NCI-H2107 treated with DMSO at 0.1 percent for 48 hours (cell line): ENCODE results near the gene ARSI.

Experiments
- DNase-seq: peaks from one replicate; lab custom pipeline; 2025; ENCODE audit not compliant: unreplicated experiment; lab: John Stamatoyannopoulos, UW

ARSI gene

GRCh38 chr5:150302301-150303069 lies at the start of gene ARSI:
Gene ARSI, minus strand, starts transcription at chr5:150302905. Its CDS starts 532 bp downstream, at chr5:150302373.
- no peak for DNase-seq

GRCh38 chr5:150350524-150351344 lies 48.0 kb upstream of the ARSI start:
- peak; percentile 14 for DNase-seq

GRCh38 chr5:150349681-150350275 lies 47.1 kb upstream of the ARSI start:
- DNase-seq, result no peak

- no peak for DNase-seq
These were observed 44.7 kb upstream of the ARSI start for GRCh38 chr5:150347451-150347850.

- no peak for DNase-seq
These were observed 44.3 kb upstream of the ARSI start for GRCh38 chr5:150347003-150347402.

- DNase-seq, result no peak
These were observed 43.9 kb upstream of the ARSI start for GRCh38 chr5:150346592-150346991.

DNA sequence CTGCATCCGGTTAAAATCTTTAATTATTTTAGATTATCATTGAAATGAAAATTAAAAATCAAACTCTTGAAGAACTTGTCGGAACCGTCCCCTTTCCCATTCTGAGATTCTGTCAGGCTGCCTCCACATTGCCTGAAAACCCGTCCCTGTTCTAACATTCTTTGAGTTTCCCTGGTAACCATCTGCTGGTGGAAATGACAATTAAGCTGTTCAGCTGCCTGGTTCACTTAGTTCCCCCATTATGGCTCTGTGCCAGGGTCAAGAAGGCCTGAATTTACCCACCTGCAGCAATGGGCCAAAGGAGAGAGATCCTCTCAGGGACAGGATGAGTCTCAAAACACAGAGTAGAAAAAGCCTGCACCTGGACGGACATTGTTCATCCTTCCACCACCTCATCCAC lies 43.0 kb upstream of the ARSI start:
- DNase-seq, result no peak

DNA sequence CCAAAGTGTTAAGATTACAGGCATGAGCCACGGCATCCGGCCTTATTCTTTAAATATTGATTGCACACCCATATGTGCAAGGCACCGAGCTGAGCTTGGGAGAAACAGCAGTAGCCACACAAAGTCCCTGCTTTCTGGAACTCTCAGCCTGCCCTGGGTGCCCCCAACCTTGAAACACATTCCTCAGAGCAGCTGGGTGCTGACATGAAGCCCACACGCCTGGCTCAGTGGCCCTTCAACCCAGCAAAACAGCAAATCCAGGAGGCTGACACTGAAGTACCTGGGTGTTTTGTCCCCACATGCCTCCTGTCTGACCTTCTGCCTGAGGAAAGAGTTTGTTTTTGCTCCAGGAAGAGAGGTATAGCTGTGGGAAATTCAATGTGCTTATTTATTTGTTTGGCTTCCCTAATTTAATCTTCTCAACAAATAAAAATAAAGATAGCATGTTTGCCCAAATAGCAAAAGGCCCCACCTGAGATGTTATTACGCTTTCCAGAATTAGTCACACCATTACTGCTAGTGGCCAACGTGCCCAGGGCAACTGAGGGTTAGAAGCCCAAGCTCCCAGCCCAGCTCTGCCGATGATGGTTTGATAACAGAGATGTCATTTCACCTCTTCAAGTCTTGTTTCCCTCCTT lies 41.4 kb upstream of the ARSI start:
- no peak for DNase-seq

DNA sequence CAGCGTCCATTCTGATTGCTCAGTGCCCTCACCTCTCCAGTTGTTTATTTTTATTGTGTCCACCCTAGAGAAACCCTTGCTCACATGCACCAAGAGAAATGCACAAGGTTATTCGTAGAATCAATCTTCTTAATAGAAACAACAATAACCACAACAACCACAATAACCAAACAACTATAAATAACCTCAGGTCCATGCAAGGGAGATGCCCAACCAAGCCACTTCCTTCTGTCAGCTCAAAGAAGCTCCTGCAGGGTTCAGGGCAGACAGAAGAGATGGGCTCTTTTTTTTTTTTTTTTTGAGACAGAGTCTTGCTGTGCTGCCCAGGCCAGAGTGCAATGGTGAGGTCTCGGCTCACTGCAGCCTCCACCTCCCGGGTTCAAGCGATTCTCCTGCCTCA lies 39.9 kb upstream of the ARSI start:
- DNase-seq, result no peak

GRCh38 chr5:150341989-150342388 lies 39.3 kb upstream of the ARSI start:
- no peak for DNase-seq

DNA sequence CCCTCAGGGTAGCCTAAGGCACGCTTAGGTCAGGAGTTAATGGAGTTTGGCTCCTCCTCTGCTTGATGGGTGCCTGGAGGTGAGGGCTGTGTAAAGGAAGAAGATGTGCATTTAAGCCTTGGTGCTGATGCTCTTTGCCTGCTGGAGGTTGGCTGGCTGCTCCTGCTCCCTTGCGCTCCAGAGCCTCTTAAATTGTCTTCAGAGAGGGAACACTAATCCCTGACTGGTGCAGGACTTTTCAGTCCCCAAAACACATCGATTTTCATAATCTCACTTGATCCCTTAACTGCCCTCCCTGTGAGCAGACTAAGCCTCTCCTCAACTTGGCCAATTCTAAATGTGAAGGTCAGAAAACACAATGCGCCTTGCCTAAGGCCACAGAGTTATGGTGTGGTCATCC lies 38.6 kb upstream of the ARSI start:
- no peak for DNase-seq

DNA sequence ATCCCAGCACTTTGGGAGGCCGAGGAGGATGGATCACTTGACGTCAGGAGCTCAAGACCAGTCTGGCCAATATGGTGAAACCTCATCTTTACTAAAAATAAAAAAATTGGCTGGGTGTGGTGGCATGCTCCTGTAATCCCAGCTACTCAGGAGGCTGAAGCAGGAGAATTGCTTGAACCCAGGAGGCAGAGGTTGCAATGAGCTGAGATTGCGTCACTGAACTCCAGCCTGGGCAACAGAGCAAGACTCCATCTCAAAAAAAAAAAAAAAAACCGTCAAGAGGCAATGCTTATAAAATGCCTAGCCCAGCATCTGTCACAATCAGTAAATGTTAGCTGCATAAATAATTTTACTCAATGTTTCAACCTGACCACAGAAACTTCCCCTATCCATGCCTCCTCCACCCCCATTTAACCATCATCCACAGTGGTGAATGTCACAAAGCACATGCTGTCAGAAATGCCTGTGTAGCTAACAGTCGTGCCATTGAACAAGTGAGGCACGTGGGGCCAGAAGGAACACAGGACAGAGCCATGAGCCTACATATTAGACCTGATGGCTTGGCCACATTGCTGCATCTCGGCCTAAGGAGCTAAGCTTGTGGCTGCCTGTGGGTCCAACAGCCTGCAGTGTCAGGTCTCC lies 38.0 kb upstream of the ARSI start:
- no peak for DNase-seq

DNA sequence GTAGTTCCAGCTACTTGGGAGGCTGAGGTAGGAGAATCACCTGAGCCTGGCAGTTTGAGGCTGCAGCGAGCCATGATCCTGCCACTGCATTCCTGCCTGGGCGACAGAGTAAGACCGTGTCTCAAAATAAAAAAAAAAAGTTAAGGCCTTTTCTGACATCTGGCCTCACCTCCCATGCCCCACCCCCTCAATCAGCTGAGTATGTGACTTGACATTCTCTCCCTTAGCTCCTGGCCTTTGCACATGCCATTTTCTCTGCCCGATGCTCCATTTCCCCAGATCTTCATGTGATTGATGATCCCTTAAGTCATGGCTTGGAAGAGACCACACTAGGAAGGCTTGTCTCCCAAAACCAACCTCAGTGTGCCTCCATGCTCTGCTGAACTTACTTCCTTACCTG lies 37.1 kb upstream of the ARSI start:
- DNase-seq, result no peak

DNA sequence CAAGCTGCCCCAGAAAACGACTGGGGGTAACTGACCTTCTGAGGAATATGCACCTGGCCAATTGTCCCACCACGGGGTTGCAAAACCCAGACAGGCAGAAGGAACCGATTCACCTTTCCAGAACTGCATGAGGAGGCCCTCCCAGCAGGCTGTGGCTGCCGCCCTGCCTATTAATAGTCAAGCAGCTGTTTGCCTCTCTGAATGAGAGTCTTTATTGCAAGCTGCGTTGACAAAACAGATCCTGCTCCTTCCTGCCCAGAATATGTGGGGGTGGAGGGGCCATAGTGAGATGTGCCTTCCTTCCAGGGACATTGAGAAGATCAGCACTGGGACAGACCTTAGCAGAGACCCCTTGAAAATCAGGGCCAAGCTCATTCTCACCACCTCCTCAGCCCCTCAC lies 36.5 kb upstream of the ARSI start:
- DNase-seq, result no peak

DNA sequence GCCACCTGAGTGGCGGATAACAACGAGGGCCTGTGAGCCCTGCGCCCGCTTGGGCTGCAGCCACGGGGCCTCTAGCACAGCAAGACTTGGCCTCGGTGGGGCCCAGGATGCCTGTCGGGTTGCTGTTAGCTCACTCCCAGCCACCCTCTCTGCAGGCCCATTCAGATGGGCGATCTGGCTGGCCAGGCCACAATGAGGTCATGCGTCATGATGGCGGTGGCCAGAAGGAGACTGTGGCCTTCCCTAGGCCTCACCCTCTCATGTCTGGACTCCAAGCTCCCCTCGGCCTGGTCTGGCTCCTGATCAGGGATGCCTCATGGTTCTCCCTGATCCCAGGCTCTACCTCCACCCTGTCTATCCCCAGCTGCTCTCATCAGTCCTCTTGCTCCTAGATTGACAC lies 35.8 kb upstream of the ARSI start:
- no peak for DNase-seq

- no peak for DNase-seq
These were observed 33.1 kb upstream of the ARSI start for GRCh38 chr5:150335778-150336177.

DNA sequence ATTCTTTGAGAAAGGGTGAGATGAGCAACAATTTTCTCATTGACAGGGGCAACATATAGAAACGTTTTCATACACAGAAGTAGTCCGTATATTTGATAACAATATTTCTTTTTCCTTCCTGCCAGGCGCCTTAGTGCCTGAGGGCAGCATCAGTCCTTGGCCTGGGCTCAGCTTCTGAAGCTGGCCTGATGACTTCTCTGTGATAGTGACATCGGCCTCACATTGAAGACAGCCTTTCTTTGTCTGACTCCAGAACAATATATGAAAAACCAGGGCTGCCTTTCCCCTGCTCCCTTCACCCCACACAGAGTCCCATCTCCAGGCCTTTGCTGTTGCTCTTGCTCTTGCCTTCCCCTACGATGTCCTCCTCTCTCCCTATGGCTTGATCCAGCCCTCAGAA lies 30.7 kb upstream of the ARSI start:
- DNase-seq, result no peak

GRCh38 chr5:150329881-150330876 lies 27.5 kb upstream of the ARSI start:
- no peak for DNase-seq

DNA sequence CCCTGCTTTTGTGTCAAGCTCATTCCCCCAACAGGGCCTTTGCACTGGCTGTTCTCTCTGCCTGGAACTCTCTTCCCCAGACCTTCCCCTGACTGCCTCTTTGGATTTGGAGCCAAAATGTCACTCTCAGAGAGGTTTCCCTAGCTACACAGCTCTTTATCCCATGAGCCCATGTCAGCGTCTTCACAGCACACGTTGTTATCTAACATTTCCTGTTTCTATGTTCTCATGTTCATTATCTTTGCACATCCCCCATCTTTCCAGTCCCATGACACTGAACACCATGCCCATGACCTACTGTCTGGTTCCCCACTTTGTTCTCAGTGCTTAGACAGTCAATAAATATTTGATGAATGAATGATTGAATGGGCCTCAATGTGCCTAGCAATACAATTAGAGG lies 26.3 kb upstream of the ARSI start:
- DNase-seq, result no peak

DNA sequence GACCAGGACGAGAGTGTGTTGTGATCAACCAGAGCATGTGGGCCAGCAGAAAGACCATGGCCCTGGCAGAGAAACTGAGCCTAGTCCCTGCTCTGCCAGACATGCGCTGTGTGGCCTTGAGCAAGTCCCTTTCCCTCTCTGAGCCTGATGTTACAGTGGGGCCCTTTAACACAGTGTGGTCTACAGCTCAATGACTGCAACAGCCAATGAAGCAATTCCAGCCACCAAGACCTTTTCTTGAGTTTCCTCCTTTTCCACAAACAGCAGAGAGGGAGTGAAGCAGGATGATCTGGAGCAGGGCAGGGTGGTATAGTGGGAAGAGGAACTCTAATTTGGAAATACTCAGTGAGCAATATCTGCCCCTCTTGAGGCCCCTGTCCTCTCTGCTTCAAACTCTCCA lies 25.8 kb upstream of the ARSI start:
- no peak for DNase-seq
